ENCODE results near the gene REG4.

GRCh38 chr1:119772298-119772697, 39.0 kb downstream of the REG4 start:
- TF ChIP-seq, protein P1, sequence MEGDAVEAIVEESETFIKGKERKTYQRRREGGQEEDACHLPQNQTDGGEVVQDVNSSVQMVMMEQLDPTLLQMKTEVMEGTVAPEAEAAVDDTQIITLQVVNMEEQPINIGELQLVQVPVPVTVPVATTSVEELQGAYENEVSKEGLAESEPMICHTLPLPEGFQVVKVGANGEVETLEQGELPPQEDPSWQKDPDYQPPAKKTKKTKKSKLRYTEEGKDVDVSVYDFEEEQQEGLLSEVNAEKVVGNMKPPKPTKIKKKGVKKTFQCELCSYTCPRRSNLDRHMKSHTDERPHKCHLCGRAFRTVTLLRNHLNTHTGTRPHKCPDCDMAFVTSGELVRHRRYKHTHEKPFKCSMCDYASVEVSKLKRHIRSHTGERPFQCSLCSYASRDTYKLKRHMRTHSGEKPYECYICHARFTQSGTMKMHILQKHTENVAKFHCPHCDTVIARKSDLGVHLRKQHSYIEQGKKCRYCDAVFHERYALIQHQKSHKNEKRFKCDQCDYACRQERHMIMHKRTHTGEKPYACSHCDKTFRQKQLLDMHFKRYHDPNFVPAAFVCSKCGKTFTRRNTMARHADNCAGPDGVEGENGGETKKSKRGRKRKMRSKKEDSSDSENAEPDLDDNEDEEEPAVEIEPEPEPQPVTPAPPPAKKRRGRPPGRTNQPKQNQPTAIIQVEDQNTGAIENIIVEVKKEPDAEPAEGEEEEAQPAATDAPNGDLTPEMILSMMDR (IDR thresholded peaks at IDR 0.05; ENCODE audit: low read depth, low read length) = no peak
- TF ChIP-seq EZH2phosphoT487 (IDR thresholded peaks at IDR 0.05; ENCODE audit: low read depth) = no peak

Data from OCI-LY3 (cell line).